SK-N-SH treated with all-trans-retinoic acid at 6 μM for 48 hours (cell line): ENCODE results near the gene QRICH1.

ENCODE experiments used
- ATAC-seq: fragments of 200-7000 bp; cut with Tn5 transposase; 3 replicates; pipeline ENCODE4 v1.9.1; 2020; ENCODE audit warnings: mild to moderate bottlenecking, moderate library complexity
- ARNTL ChIP-seq: fragments of 450-650 bp; formaldehyde crosslinking; IDR thresholded peaks from 2 replicates; pipeline ENCODE4 v1.5.0; 2020; ENCODE audit warnings: low read depth, mild to moderate bottlenecking, moderate library complexity, borderline replicate concordance
- BACH2 ChIP-seq: fragments of 250-450 bp; sonication (Bioruptor Pico); IDR thresholded peaks from 2 replicates; pipeline ENCODE4 v1.9.0; 2021; ENCODE audit warnings: mild to moderate bottlenecking, borderline replicate concordance
- CSDC2 ChIP-seq: fragments of 250-450 bp; sonication (Bioruptor Pico); IDR thresholded peaks from 2 replicates; pipeline ENCODE4 v1.5.0; 2020; ENCODE audit warnings: mild to moderate bottlenecking, moderate library complexity
- ESRRG ChIP-seq: fragments of 250-450 bp; sonication (Bioruptor Pico); IDR thresholded peaks from 2 replicates; pipeline ENCODE4 v1.6.1; 2021; ENCODE audit warnings: mild to moderate bottlenecking
- GLIS3 ChIP-seq: fragments of 250-450 bp; sonication (Bioruptor Pico); IDR thresholded peaks from 2 replicates; pipeline ENCODE4 v1.5.0; 2020; ENCODE audit warnings: mild to moderate bottlenecking, moderate library complexity
- ISL1 ChIP-seq: fragments of 250-450 bp; sonication (Bioruptor Pico); IDR thresholded peaks from 2 replicates; pipeline ENCODE4 v2.1.2; 2022; ENCODE audit warnings: mild to moderate bottlenecking, moderate library complexity
- OSR1 ChIP-seq: fragments of 250-450 bp; sonication (Bioruptor Pico); IDR thresholded peaks from 2 replicates; pipeline ENCODE4 v1.8.0; 2022; ENCODE audit warnings: moderate library complexity, mild to moderate bottlenecking, inconsistent platforms
- PPARA ChIP-seq: fragments of 250-450 bp; sonication (Bioruptor Pico); IDR thresholded peaks from 2 replicates; pipeline ENCODE4 v1.5.0; 2020; ENCODE audit warnings: mild to moderate bottlenecking, borderline replicate concordance
- RARB ChIP-seq: fragments of 250-450 bp; sonication (Bioruptor Pico); IDR thresholded peaks from 2 replicates; pipeline ENCODE4 v1.8.0; 2021; ENCODE audit warnings: mild to moderate bottlenecking, moderate library complexity
- SNAI2 ChIP-seq: fragments of 250-450 bp; sonication (Bioruptor Pico); IDR thresholded peaks from 2 replicates; pipeline ENCODE4 v1.5.0; 2020; ENCODE audit warnings: mild to moderate bottlenecking, moderate library complexity
- TCF4 ChIP-seq: fragments of 250-450 bp; sonication (Bioruptor Pico); IDR thresholded peaks from 2 replicates; pipeline ENCODE4 v1.8.0; 2021; ENCODE audit warnings: mild to moderate bottlenecking, moderate library complexity, borderline replicate concordance
- TOX ChIP-seq: fragments of 250-450 bp; sonication (Bioruptor Pico); IDR thresholded peaks from 2 replicates; pipeline ENCODE4 v1.8.0; 2021; ENCODE audit warnings: mild to moderate bottlenecking, moderate library complexity, borderline replicate concordance
- ZFP3 ChIP-seq: fragments of 250-450 bp; sonication (Bioruptor Pico); IDR thresholded peaks from 2 replicates; pipeline ENCODE4 v1.5.0; 2020; ENCODE audit warnings: mild to moderate bottlenecking, moderate library complexity
- ZFP30 ChIP-seq: fragments of 450-650 bp; formaldehyde crosslinking; IDR thresholded peaks from 2 replicates; pipeline ENCODE4 v1.5.0; 2022; ENCODE audit warnings: mild to moderate bottlenecking, moderate library complexity
- ZNF565 ChIP-seq: fragments of 450-650 bp; formaldehyde crosslinking; conservative IDR thresholded peaks from 2 replicates; pipeline ENCODE4 v1.5.0; 2020; ENCODE audit warnings: low read depth, mild to moderate bottlenecking, moderate library complexity
- ZNF70 ChIP-seq: fragments of 450-650 bp; formaldehyde crosslinking; IDR thresholded peaks from 2 replicates; pipeline ENCODE4 v1.5.0; 2020; ENCODE audit warnings: mild to moderate bottlenecking, moderate library complexity
- TF ChIP-seq, protein P1 (sequence below): fragments of 250-450 bp; sonication (Bioruptor Pico); IDR thresholded peaks from 2 replicates; pipeline ENCODE4 v1.5.0; 2020; ENCODE audit warnings: mild to moderate bottlenecking, moderate library complexity
- TF ChIP-seq, protein P2 (sequence below): fragments of 250-450 bp; sonication (Bioruptor Pico); IDR thresholded peaks from 2 replicates; pipeline ENCODE4 v1.5.1; 2020; ENCODE audit warnings: low read depth, mild to moderate bottlenecking, moderate library complexity
- TF ChIP-seq, protein P3 (sequence below): fragments of 250-450 bp; sonication (Bioruptor Pico); IDR thresholded peaks from 2 replicates; pipeline ENCODE4 v1.5.1; 2021; ENCODE audit warnings: mild to moderate bottlenecking, moderate library complexity
- TF ChIP-seq, protein P4 (sequence below): fragments of 250-450 bp; sonication (Bioruptor Pico); IDR thresholded peaks from 2 replicates; pipeline ENCODE4 v1.8.0; 2020; ENCODE audit warnings: mild to moderate bottlenecking, moderate library complexity, borderline replicate concordance
- TF ChIP-seq, protein P5 (sequence below): fragments of 250-450 bp; sonication (Bioruptor Pico); IDR thresholded peaks from 2 replicates; pipeline ENCODE4 v1.8.0; 2021; ENCODE audit warnings: low read depth, mild to moderate bottlenecking, moderate library complexity, borderline replicate concordance

QRICH1 gene

DNA sequence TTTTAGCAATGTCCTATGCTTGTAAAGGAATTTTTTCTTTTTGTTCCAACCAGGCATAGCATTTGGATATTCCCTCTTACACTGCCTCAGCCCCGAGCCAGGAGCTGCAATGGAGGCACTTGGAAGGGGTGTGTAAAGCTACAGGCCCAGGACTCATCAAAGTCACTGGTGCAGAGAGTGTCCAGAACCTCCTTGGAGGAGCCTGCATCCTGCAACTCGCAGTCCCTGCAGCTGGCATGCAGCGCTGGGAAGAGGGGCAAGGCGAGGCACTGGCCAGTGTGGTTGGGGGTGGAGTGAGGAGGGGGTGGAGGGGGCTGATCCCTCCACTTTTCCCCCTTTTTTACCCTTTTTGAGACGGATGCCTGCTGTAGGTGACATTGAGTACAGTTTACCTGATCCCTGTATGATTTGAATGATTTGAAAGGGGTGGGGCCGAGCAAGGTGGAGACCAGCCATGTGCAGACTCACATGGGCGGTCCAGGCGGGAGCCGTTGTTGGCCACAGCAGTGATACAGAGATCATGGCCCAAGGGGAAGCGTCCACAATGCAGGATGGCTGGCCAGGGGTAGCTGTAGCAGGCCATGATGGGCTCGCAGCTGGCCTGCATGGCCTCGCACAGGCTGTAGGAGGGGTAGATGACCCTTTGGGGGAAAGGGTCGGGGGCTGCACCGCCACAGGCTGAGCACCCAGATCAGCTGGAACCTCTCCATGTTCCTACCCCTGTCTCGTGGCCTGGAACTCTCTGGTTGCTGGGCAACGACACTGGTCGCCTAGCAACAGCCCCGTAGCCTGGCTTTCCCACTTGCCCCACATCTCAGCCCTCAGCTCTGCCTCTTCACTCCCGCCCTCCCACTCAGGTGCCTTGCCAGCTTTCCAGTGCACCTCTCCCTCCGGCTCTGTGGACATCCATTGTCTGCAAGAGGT, 95.9 kb downstream of the QRICH1 start:
- no peak for ATAC-seq
- TF ChIP-seq ESRRG (CRISPR knock-in tag) (no peak), OSR1 (CRISPR knock-in tag) (no peak), GLIS3 (no peak), BACH2 (CRISPR knock-in tag) (no peak), PPARA (CRISPR knock-in tag) (no peak), CSDC2 (CRISPR knock-in tag) (no peak), ISL1 (CRISPR knock-in tag) (no peak), ZFP30 (CRISPR knock-in tag) (no peak), ZNF70 (CRISPR knock-in tag) (no peak), SNAI2 (CRISPR knock-in tag) (no peak), ARNTL (CRISPR knock-in tag) (no peak), TOX (CRISPR knock-in tag) (no peak)
- TF ChIP-seq, protein P1, sequence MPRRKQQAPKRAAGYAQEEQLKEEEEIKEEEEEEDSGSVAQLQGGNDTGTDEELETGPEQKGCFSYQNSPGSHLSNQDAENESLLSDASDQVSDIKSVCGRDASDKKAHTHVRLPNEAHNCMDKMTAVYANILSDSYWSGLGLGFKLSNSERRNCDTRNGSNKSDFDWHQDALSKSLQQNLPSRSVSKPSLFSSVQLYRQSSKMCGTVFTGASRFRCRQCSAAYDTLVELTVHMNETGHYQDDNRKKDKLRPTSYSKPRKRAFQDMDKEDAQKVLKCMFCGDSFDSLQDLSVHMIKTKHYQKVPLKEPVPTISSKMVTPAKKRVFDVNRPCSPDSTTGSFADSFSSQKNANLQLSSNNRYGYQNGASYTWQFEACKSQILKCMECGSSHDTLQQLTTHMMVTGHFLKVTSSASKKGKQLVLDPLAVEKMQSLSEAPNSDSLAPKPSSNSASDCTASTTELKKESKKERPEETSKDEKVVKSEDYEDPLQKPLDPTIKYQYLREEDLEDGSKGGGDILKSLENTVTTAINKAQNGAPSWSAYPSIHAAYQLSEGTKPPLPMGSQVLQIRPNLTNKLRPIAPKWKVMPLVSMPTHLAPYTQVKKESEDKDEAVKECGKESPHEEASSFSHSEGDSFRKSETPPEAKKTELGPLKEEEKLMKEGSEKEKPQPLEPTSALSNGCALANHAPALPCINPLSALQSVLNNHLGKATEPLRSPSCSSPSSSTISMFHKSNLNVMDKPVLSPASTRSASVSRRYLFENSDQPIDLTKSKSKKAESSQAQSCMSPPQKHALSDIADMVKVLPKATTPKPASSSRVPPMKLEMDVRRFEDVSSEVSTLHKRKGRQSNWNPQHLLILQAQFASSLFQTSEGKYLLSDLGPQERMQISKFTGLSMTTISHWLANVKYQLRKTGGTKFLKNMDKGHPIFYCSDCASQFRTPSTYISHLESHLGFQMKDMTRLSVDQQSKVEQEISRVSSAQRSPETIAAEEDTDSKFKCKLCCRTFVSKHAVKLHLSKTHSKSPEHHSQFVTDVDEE (CRISPR knock-in tag) = no peak
- TF ChIP-seq, protein P2, sequence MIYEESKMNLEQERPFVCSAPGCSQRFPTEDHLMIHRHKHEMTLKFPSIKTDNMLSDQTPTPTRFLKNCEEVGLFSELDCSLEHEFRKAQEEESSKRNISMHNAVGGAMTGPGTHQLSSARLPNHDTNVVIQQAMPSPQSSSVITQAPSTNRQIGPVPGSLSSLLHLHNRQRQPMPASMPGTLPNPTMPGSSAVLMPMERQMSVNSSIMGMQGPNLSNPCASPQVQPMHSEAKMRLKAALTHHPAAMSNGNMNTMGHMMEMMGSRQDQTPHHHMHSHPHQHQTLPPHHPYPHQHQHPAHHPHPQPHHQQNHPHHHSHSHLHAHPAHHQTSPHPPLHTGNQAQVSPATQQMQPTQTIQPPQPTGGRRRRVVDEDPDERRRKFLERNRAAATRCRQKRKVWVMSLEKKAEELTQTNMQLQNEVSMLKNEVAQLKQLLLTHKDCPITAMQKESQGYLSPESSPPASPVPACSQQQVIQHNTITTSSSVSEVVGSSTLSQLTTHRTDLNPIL (CRISPR knock-in tag) = no peak
- TF ChIP-seq, protein P3, sequence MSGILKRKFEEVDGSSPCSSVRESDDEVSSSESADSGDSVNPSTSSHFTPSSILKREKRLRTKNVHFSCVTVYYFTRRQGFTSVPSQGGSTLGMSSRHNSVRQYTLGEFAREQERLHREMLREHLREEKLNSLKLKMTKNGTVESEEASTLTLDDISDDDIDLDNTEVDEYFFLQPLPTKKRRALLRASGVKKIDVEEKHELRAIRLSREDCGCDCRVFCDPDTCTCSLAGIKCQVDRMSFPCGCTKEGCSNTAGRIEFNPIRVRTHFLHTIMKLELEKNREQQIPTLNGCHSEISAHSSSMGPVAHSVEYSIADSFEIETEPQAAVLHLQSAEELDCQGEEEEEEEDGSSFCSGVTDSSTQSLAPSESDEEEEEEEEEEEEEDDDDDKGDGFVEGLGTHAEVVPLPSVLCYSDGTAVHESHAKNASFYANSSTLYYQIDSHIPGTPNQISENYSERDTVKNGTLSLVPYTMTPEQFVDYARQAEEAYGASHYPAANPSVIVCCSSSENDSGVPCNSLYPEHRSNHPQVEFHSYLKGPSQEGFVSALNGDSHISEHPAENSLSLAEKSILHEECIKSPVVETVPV (CRISPR knock-in tag) = no peak
- TF ChIP-seq, protein P4, sequence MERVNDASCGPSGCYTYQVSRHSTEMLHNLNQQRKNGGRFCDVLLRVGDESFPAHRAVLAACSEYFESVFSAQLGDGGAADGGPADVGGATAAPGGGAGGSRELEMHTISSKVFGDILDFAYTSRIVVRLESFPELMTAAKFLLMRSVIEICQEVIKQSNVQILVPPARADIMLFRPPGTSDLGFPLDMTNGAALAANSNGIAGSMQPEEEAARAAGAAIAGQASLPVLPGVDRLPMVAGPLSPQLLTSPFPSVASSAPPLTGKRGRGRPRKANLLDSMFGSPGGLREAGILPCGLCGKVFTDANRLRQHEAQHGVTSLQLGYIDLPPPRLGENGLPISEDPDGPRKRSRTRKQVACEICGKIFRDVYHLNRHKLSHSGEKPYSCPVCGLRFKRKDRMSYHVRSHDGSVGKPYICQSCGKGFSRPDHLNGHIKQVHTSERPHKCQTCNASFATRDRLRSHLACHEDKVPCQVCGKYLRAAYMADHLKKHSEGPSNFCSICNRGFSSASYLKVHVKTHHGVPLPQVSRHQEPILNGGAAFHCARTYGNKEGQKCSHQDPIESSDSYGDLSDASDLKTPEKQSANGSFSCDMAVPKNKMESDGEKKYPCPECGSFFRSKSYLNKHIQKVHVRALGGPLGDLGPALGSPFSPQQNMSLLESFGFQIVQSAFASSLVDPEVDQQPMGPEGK (CRISPR knock-in tag) = no peak
- TF ChIP-seq, protein P5, sequence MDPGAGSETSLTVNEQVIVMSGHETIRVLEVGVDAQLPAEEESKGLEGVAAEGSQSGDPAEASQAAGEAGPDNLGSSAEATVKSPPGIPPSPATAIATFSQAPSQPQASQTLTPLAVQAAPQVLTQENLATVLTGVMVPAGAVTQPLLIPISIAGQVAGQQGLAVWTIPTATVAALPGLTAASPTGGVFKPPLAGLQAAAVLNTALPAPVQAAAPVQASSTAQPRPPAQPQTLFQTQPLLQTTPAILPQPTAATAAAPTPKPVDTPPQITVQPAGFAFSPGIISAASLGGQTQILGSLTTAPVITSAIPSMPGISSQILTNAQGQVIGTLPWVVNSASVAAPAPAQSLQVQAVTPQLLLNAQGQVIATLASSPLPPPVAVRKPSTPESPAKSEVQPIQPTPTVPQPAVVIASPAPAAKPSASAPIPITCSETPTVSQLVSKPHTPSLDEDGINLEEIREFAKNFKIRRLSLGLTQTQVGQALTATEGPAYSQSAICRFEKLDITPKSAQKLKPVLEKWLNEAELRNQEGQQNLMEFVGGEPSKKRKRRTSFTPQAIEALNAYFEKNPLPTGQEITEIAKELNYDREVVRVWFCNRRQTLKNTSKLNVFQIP (CRISPR knock-in tag) = no peak
- TF ChIP-seq, all 23 proteins: peak for 0

DNA sequence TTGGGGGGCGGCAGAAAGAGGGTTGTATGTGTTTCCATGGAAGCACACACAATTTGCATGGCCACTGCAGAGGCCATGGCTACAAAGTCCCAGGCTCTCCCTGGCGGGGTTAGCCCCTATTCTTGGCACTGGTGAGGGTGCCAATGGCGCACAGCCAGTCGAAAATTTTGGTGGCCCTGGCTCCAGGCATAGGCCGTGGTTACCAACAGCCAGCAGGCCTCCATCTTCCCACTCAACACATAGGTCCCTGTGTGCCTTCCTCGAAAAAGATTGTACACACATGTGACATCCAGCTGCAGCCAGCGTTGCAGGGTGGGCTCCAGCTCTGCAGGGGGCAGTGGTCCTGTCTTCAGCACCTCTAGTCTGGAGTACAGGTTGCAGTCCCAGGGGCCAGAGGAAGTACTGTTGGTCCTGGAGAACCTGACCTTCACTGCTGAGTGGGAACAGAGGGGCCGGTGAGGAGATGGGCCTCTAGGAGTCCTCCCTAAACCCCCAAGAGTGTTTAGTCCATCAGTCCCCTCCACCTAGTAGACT, 96.7 kb downstream of the QRICH1 start:
- ATAC-seq = no peak
- TF ChIP-seq OSR1 (CRISPR knock-in tag) (no peak), GLIS3 (no peak), BACH2 (CRISPR knock-in tag) (no peak), TOX (CRISPR knock-in tag) (no peak), CSDC2 (CRISPR knock-in tag) (no peak), ARNTL (CRISPR knock-in tag) (no peak), SNAI2 (CRISPR knock-in tag) (no peak), ZNF565 (CRISPR knock-in tag) (no peak), ESRRG (CRISPR knock-in tag) (no peak), ZFP3 (CRISPR knock-in tag) (no peak), TCF4 (CRISPR knock-in tag) (no peak), RARB (CRISPR knock-in tag) (no peak)
- TF ChIP-seq, protein P5 (CRISPR knock-in tag) = no peak
- TF ChIP-seq, protein P3 (CRISPR knock-in tag) = no peak
- TF ChIP-seq, protein P1 (CRISPR knock-in tag) = no peak
